SK-N-SH (cell line): ENCODE data around the gene DLG1. TPM values are rescaled to one million over a fixed set of nuclear protein-coding genes. Genes with fewer than 3 reads are reported as not detected.

Experiments
- CTCF ChIA-PET: fragments of 300-600, 350-600 bp; formaldehyde crosslinking; extraction: SDS; loops from one replicate; lab custom pipeline; 2021; lab: Yijun Ruan, JAX
- POLR2A ChIA-PET: fragments of 350-600 bp; sonication (Branson Sonifier 250); formaldehyde crosslinking; extraction: SDS; loops from one replicate; lab custom pipeline; 2020; ENCODE audit warnings: antibody characterized with exemption, inconsistent platforms; lab: Yijun Ruan, JAX
- DNase-seq: peaks from one replicate; pipeline ENCODE4 v3.0.0; 2012
- H2AFZ ChIP-seq: fragments of 200-600 bp; sonication (generic); 2 replicates; pipeline ENCODE4 v1.8.1; 2016; ENCODE audit warnings: antibody characterized with exemption, mild to moderate bottlenecking, low read depth
- H3F3A ChIP-seq: fragments of 200-600 bp; sonication (generic); replicated peaks from 2 replicates; pipeline ENCODE3; 2016; ENCODE audit warnings: antibody characterized with exemption, mild to moderate bottlenecking; ENCODE audit not compliant: insufficient read depth
- H3K27ac ChIP-seq, 2 experiments: fragments of 200-500 bp in 1 of 2; fragments of 200-600 bp in 1 of 2; sonication (Bioruptor generic) in 1 of 2; sonication (generic), shearing (Covaris generic) in 1 of 2; 2 replicates each; pipeline versions ENCODE4 v1.5.1 to v1.6.1; 2014 to 2016; ENCODE audit warnings: low read depth in 2 of 2, inconsistent platforms in 1 of 2, low read length in 1 of 2, mild to moderate bottlenecking in 1 of 2, mixed read lengths in 1 of 2
- H3K27me3 ChIP-seq: fragments of 200-600 bp; sonication (generic), shearing (Covaris generic); 2 replicates; pipeline ENCODE4 v1.6.1; 2016; ENCODE audit warnings: mixed run types; ENCODE audit not compliant: insufficient read depth
- H3K36me3 ChIP-seq, 2 experiments: fragments of 200-500 bp in 1 of 2; fragments of 200-600 bp in 1 of 2; sonication (Bioruptor generic) in 1 of 2; sonication (generic) in 1 of 2; replicated peaks in 1 of 2; 2 replicates each; pipeline versions ENCODE3 to v1.5.1; 2014 to 2016; ENCODE audit warnings: low read length in 1 of 2, mild to moderate bottlenecking in 1 of 2; ENCODE audit not compliant: insufficient read depth in 2 of 2, control insufficient read depth in 1 of 2
- H3K4me1 ChIP-seq, 2 experiments: fragments of 200-500 bp in 1 of 2; fragments of 200-600 bp in 1 of 2; sonication (Bioruptor generic) in 1 of 2; sonication (generic), shearing (Covaris generic) in 1 of 2; 2 replicates each; pipeline versions ENCODE4 v1.5.1 to v1.6.1; 2014 to 2016; ENCODE audit warnings: low read depth in 1 of 2, low read length in 1 of 2, mixed run types in 1 of 2; ENCODE audit not compliant: insufficient read depth in 2 of 2, control insufficient read depth in 1 of 2
- H3K4me2 ChIP-seq: fragments of 200-600 bp; sonication (generic), shearing (Covaris generic); 2 replicates; pipeline ENCODE4 v1.6.1; 2017; ENCODE audit warnings: mixed run types
- H3K4me3 ChIP-seq, 2 experiments: fragments of 200-500 bp in 1 of 2; fragments of 200-600 bp in 1 of 2; sonication (Bioruptor generic) in 1 of 2; sonication (generic), shearing (Covaris generic) in 1 of 2; 2 replicates each; pipeline versions ENCODE4 v1.5.1 to v1.8.1; 2014 to 2016; ENCODE audit warnings: low read depth in 2 of 2, inconsistent platforms in 1 of 2, low read length in 1 of 2, mild to moderate bottlenecking in 1 of 2, mixed read lengths in 1 of 2, moderate library complexity in 1 of 2
- H3K79me2 ChIP-seq: fragments of 200-600 bp; sonication (generic); 2 replicates; pipeline ENCODE4 v1.8.1; 2017; ENCODE audit warnings: mild to moderate bottlenecking; ENCODE audit not compliant: insufficient read depth
- H3K9ac ChIP-seq: fragments of 200-600 bp; sonication (generic); 2 replicates; pipeline ENCODE4 v1.6.1; 2017; ENCODE audit warnings: mixed run types
- H3K9me2 ChIP-seq: fragments of 200-600 bp; sonication (generic); 2 replicates; pipeline ENCODE4 v1.6.1; 2017; ENCODE audit warnings: mixed run types
- H3K9me3 ChIP-seq: fragments of 200-600 bp; sonication (generic); 2 replicates; pipeline ENCODE4 v1.6.1; 2017; ENCODE audit warnings: mixed run types, mild to moderate bottlenecking, moderate library complexity
- H4K20me1 ChIP-seq: fragments of 200-600 bp; sonication (generic); 2 replicates; pipeline ENCODE4 v1.6.1; 2017; ENCODE audit warnings: mild to moderate bottlenecking, mixed run types; ENCODE audit not compliant: insufficient read depth
- GATA2 ChIP-seq: sonication (generic); formaldehyde crosslinking; IDR thresholded peaks from 2 replicates; pipeline ENCODE4 v1.5.0; 2020; ENCODE audit warnings: mild to moderate bottlenecking, missing genetic modification reagents
- RAD21 ChIP-seq: IDR thresholded peaks from 2 replicates; pipeline ENCODE4 v1.6.1; 2012; ENCODE audit warnings: mild to moderate bottlenecking, low read length
- RCOR1 ChIP-seq: fragments of 150-350 bp; IDR thresholded peaks from 2 replicates; pipeline ENCODE4 v1.6.1; 2017; ENCODE audit warnings: antibody characterized with exemption, low read length
- REST ChIP-seq: IDR thresholded peaks from 2 replicates; pipeline ENCODE4 v1.6.1; 2012; ENCODE audit warnings: mild to moderate bottlenecking, low read depth, low read length, moderate library complexity
- TCF12 ChIP-seq: IDR thresholded peaks from 2 replicates; pipeline ENCODE4 v1.4.0; 2012
- USF1 ChIP-seq: IDR thresholded peaks from 2 replicates; pipeline ENCODE4 v1.4.0; 2012; ENCODE audit warnings: low read depth, borderline replicate concordance
- YY1 ChIP-seq: IDR thresholded peaks from 2 replicates; pipeline ENCODE4 v1.4.0; 2012; ENCODE audit warnings: low read depth, mild to moderate bottlenecking
- WGBS: methylation state at CpG from one replicate; pipeline ENCODE4 v1.1.6; 2017; ENCODE audit warnings: low lambda C conversion rate; 5-methylcytosine and 5-hydroxymethylcytosine counted together
- polyA plus RNA-seq, 3 experiments: library from polyadenylated mRNA; depleted of rRNA; stranded (reverse); fragments of >200 nt; gene quantifications; 2 replicates each; pipeline ENCODE4 v1.2.3, GENCODE V29; 2012

DLG1 gene
- polyA plus RNA-seq, 1 of the 3 experiments (the other 2 are of a cell fraction), result 16.5 TPM

GRCh38 chr3:197339841-197340520, 41.6 kb upstream of the DLG1 start:
- Histone ChIP-seq H3K9ac (peak overlapping the region; percentile 35; the same call in 1 of the 2 replicates), H3K9me3 (no peaks in the 10 kb centered on the region), H3K79me2 (no peaks in the 10 kb centered on the region), H3F3A (no peaks in the 10 kb centered on the region), H3K4me2 (peak overlapping the region; percentile 29; the same call in 1 of the 2 replicates), H4K20me1 (no peaks in the 10 kb centered on the region), H3K27me3 (no peaks in the 10 kb centered on the region), H3K27ac (peak overlapping the region; percentile 36 to 81; a peak in 3 of 4 replicates), H2AFZ (peak overlapping the region; percentile 90), H3K4me1 (peaks cover 12 to 23% of the 10 kb centered on the region in 2 experiments; a peak in 2 of 4 replicates), H3K4me3 (no peak overlapping the region), H3K36me3 (no peaks in the 10 kb centered on the region), H3K9me2 (no peaks in the 10 kb centered on the region)
- peak; percentile 77 for DNase-seq
- 36% methylated on average over 12 of the region's 12 CpGs for WGBS
- TF ChIP-seq RAD21 (peak; percentile 26; the same call in 1 of the 2 replicates), GATA2 (peak; percentile 17; the same call in 1 of the 2 replicates), TCF12 (peak; percentile 66; the same call in 1 of the 2 replicates), RCOR1 (peak; percentile 95), YY1 (no peak)
- ChIA-PET CTCF (no interaction called here), POLR2A (no interaction called here)

DNA sequence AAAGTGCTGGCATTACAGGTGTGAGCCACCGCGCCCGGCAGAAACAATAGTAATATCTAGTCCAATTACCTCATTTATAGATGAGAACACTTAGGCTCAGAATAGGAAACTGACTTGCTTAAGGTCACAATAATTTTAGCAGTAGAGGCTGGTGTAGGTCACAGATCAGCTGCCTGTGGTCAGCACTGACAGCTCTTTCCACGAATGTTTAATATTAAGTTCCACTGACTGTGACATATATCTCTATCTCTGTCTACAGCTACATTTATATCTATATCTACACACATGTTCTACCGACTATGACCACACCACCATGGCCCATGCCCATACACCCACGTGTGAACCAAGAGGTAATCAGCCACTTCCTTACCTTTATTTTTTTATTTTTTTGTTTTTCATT, 40.2 kb upstream of the DLG1 start:
- DNase-seq, result no peak
- Histone ChIP-seq H3K9ac (no peak overlapping the region), H2AFZ (no peak overlapping the region), H3K36me3 (no peaks in the 10 kb centered on the region), H3K79me2 (no peaks in the 10 kb centered on the region), H3K27me3 (no peaks in the 10 kb centered on the region), H4K20me1 (no peaks in the 10 kb centered on the region), H3K9me3 (no peaks in the 10 kb centered on the region), H3K4me2 (no peak overlapping the region), H3F3A (no peaks in the 10 kb centered on the region), H3K9me2 (no peaks in the 10 kb centered on the region), H3K4me1 (peaks cover 12 to 23% of the 10 kb centered on the region in 2 experiments; a peak in 2 of 4 replicates), H3K4me3 (no peak overlapping the region), H3K27ac (no peak overlapping the region)
- no peak for TF ChIP-seq TCF12
- no peak for TF ChIP-seq REST
- TF ChIP-seq USF1, result no peak
- ChIA-PET POLR2A (no interaction called here), CTCF (interaction anchor here (1.6 kb wide), 1 partner anchor 82 kb away, joined by 4 read pairs; no protein-coding TSS in a partner anchor)
- 98% methylated on average over 6 of the region's 6 CpGs for WGBS
